ENCODE measurements around the gene CPAMD8. TPM values are rescaled to one million over a fixed set of nuclear protein-coding genes. Genes with fewer than 3 reads are reported as not detected.

Gene CPAMD8
- total and polyA plus RNA-seq, 2 donors (not counting 3 experiments of a cell fraction or from before 2014, with no cell fraction given): 2.2 to 3.9 TPM

GRCh38 chr19:17055636-17056035 lies 29.0 kb upstream of the CPAMD8 start:
- Histone ChIP-seq H3K79me2 (ENCODE audit: control insufficient read depth, insufficient read depth, low read length) (no peaks in the 10 kb centered on the region), H3K9ac (replicated peaks; ENCODE audit: extremely low read depth, insufficient read depth, low read length) (no peak overlapping the region), H3K9me1 (replicated peaks; ENCODE audit: control insufficient read depth, extremely low read depth, insufficient read depth, low read length) (no peaks in the 10 kb centered on the region), H3K27me3 (ENCODE audit: control insufficient read depth in 2 of 2, insufficient read depth in 2 of 2, low read length in 2 of 2) (no peaks in the 10 kb centered on the region), H3K36me3 (ENCODE audit: control insufficient read depth in 2 of 2, extremely low read depth in 1 of 2, insufficient read depth in 2 of 2, low read length in 2 of 2) (peaks cover 8% of the 10 kb centered on the region in 2 experiments), H4K20me1 (replicated peaks; ENCODE audit: control insufficient read depth, extremely low read depth, insufficient read depth, low read length) (no peaks in the 10 kb centered on the region), H3K9me3 (replicated peaks; ENCODE audit: control insufficient read depth, insufficient read depth, low read length) (no peaks in the 10 kb centered on the region), H3K4me2 (ENCODE audit: insufficient read depth, low read length) (no peak overlapping the region), H3K27ac (ENCODE audit: insufficient read depth, low read depth, low read length) (no peak overlapping the region), H2AFZ (ENCODE audit: low read depth, low read length) (no peak overlapping the region), H3K4me3 (replicated peaks in 1 of 3; ENCODE audit: insufficient read depth in 1 of 3, low read depth in 1 of 3, low read length in 3 of 3) (no peak overlapping the region), H3K4me1 (ENCODE audit: control insufficient read depth, extremely low read depth, insufficient read depth, low read length) (no peaks in the 10 kb centered on the region)
- no peak for DNase-seq (ENCODE audit: low read depth, low spot score)
- intact Hi-C loops (cut with micrococcal nuclease) (no loop called here), dilution Hi-C loops (cut with MboI; ENCODE audit: extremely low pct_ligation_motif_present, low sequenced_read_pairs) (no loop called here)
- no peak for FAIRE-seq
- no TSS peak for BruUV-seq (replicated peaks)
- TF ChIP-seq CTCF (IDR thresholded peaks at IDR 0.05; ENCODE audit: extremely low read depth in 1 of 2, insufficient read depth in 1 of 2, low read depth in 1 of 2, low read length in 2 of 2) (no peak), GATA2 (IDR thresholded peaks at IDR 0.05; ENCODE audit: insufficient read depth, insufficient read length, low read depth, low read length) (no peak), FOS (IDR thresholded peaks at IDR 0.05; ENCODE audit: borderline replicate concordance, insufficient read depth, low read length) (no peak), POLR2A (IDR thresholded peaks at IDR 0.05; ENCODE audit: low read depth, low read length) (no peak), MYC (IDR thresholded peaks at IDR 0.05; ENCODE audit: low read depth, low read length) (no peak), MAX (IDR thresholded peaks at IDR 0.05; ENCODE audit: insufficient read depth, insufficient read length) (no peak)
- CTCF ChIA-PET: interaction anchor here (2.8 kb wide), 1 partner anchor 341 kb away, joined by 13 read pairs; no protein-coding TSS in a partner anchor
- POLR2A ChIA-PET: no interaction called here

GRCh38 chr19:17054746-17055145 lies 28.1 kb upstream of the CPAMD8 start:
- POLR2A ChIA-PET: no interaction called here
- H3K4me2 ChIP-seq (ENCODE audit: insufficient read depth, low read length): no peak overlapping the region
- no peak overlapping the region for H3K9ac ChIP-seq (replicated peaks; ENCODE audit: extremely low read depth, insufficient read depth, low read length)
- H3K9me3 ChIP-seq (replicated peaks; ENCODE audit: control insufficient read depth, insufficient read depth, low read length): no peaks in the 10 kb centered on the region
- BruUV-seq (replicated peaks): no TSS peak
- no peaks in the 10 kb centered on the region for H3K27me3 ChIP-seq (ENCODE audit: control insufficient read depth in 2 of 2, insufficient read depth in 2 of 2, low read length in 2 of 2)
- H3K36me3 ChIP-seq (ENCODE audit: control insufficient read depth in 2 of 2, extremely low read depth in 1 of 2, insufficient read depth in 2 of 2, low read length in 2 of 2): peaks cover 8% of the 10 kb centered on the region in 2 experiments
- H4K20me1 ChIP-seq (replicated peaks; ENCODE audit: control insufficient read depth, extremely low read depth, insufficient read depth, low read length): no peaks in the 10 kb centered on the region
- no peak for DNase-seq (ENCODE audit: low read depth, low spot score)
- no peak overlapping the region for H2AFZ ChIP-seq (ENCODE audit: low read depth, low read length)
- intact Hi-C loops (cut with micrococcal nuclease): no loop called here
- FAIRE-seq: no peak
- no peak overlapping the region for H3K4me3 ChIP-seq (replicated peaks in 1 of 3; ENCODE audit: insufficient read depth in 1 of 3, low read depth in 1 of 3, low read length in 3 of 3)
- H3K9me1 ChIP-seq (replicated peaks; ENCODE audit: control insufficient read depth, extremely low read depth, insufficient read depth, low read length): no peaks in the 10 kb centered on the region
- H3K27ac ChIP-seq (ENCODE audit: insufficient read depth, low read depth, low read length): no peak overlapping the region
- H3K79me2 ChIP-seq (ENCODE audit: control insufficient read depth, insufficient read depth, low read length): no peaks in the 10 kb centered on the region
- CTCF ChIA-PET: interaction anchor here (1.4 to 2.8 kb wide), 2 partner anchors 338 to 340 kb away, joined by 4 to 13 read pairs; no protein-coding TSS in a partner anchor
- dilution Hi-C loops (cut with MboI; ENCODE audit: extremely low pct_ligation_motif_present, low sequenced_read_pairs): no loop called here
- TF ChIP-seq CTCF (IDR thresholded peaks at IDR 0.05; ENCODE audit: extremely low read depth in 1 of 2, insufficient read depth in 1 of 2, low read depth in 1 of 2, low read length in 2 of 2) (no peak), MAX (IDR thresholded peaks at IDR 0.05; ENCODE audit: insufficient read depth, insufficient read length) (no peak), MYC (IDR thresholded peaks at IDR 0.05; ENCODE audit: low read depth, low read length) (no peak), GATA2 (IDR thresholded peaks at IDR 0.05; ENCODE audit: insufficient read depth, insufficient read length, low read depth, low read length) (no peak), JUN (IDR thresholded peaks at IDR 0.05; ENCODE audit: borderline replicate concordance, insufficient read depth, insufficient read length, low read depth) (no peak), FOS (IDR thresholded peaks at IDR 0.05; ENCODE audit: borderline replicate concordance, insufficient read depth, low read length) (no peak), POLR2A (IDR thresholded peaks at IDR 0.05; ENCODE audit: low read depth, low read length) (no peak), POLR2AphosphoS5 (IDR thresholded peaks at IDR 0.05; ENCODE audit: insufficient read depth, low read depth, low read length) (no peak), EZH2 (IDR thresholded peaks at IDR 0.05; ENCODE audit: borderline replicate concordance, low read depth, low read length, severe bottlenecking) (no peak)
- no peaks in the 10 kb centered on the region for H3K4me1 ChIP-seq (ENCODE audit: control insufficient read depth, extremely low read depth, insufficient read depth, low read length)

Data from endothelial cell of umbilical vein (primary cell).